ENCODE measurements around the gene PEBP1. TPM values are rescaled to one million over a fixed set of nuclear protein-coding genes. Genes with fewer than 3 reads are reported as not detected.
"Not testable (repeated sequence)": the region's sequence is repeated elsewhere in the genome, so short reads cannot be mapped to it uniquely, and the experiment has no call there.

PEBP1 gene
- total RNA-seq = 142 TPM

- peak; percentile 100 for ATAC-seq
Measured at GRCh38 chr12:118135788-118136558, at the start of gene PEBP1. TSS of gene PEBP1 (plus strand) at chr12:118136124. CDS start at chr12:118136210, 86 bp downstream.

GRCh38 chr12:118089782-118090181 is 46.1 kb upstream of the PEBP1 start:
- no peak for ATAC-seq

- ATAC-seq = no peak
Measured at GRCh38 chr12:118094039-118094438, 41.9 kb upstream of the PEBP1 start.

GRCh38 chr12:118098401-118098800 is 37.5 kb upstream of the PEBP1 start:
- no peak for ATAC-seq

- peak; percentile 71 for ATAC-seq
Measured at GRCh38 chr12:118098911-118099671, 36.8 kb upstream of the PEBP1 start.

GRCh38 chr12:118101051-118101450 is 34.9 kb upstream of the PEBP1 start:
- no peak for ATAC-seq

- peak; percentile 47 for ATAC-seq
Measured at GRCh38 chr12:118102070-118102469, 33.9 kb upstream of the PEBP1 start.

GRCh38 chr12:118102609-118103008 is 33.3 kb upstream of the PEBP1 start:
- ATAC-seq = no peak

GRCh38 chr12:118103201-118103600 is 32.7 kb upstream of the PEBP1 start:
- ATAC-seq = no peak

- ATAC-seq = peak; percentile 81
Measured at GRCh38 chr12:118103601-118104382, 32.1 kb upstream of the PEBP1 start, which contains the start of gene VSIG10. TSS of gene VSIG10 (minus strand) at chr12:118104011. CDS start at chr12:118103671, 340 bp downstream.

- peak; percentile 82 for ATAC-seq
Measured at GRCh38 chr12:118107011-118107410, 28.9 kb upstream of the PEBP1 start.

GRCh38 chr12:118107694-118108093 is 28.2 kb upstream of the PEBP1 start:
- ATAC-seq = no peak

GRCh38 chr12:118109088-118109487 is 26.8 kb upstream of the PEBP1 start:
- ATAC-seq = no peak

GRCh38 chr12:118119449-118119879 is 16.5 kb upstream of the PEBP1 start:
- ATAC-seq = no peak

GRCh38 chr12:118120579-118121363 is 15.2 kb upstream of the PEBP1 start:
- ATAC-seq = peak; percentile 81

- ATAC-seq = no peak
Measured at GRCh38 chr12:118122264-118122663, 13.7 kb upstream of the PEBP1 start.

- ATAC-seq = no peak
Measured at GRCh38 chr12:118124333-118124874, 11.5 kb upstream of the PEBP1 start.

- ATAC-seq = no peak
Measured at GRCh38 chr12:118125743-118126118, 10.2 kb upstream of the PEBP1 start.

GRCh38 chr12:118126119-118126757 is 9.7 kb upstream of the PEBP1 start:
- ATAC-seq = no peak

- no peak for ATAC-seq
Measured at GRCh38 chr12:118127867-118128266, 8.1 kb upstream of the PEBP1 start.

GRCh38 chr12:118129436-118129835 is 6.5 kb upstream of the PEBP1 start:
- ATAC-seq = not testable (repeated sequence)

Measured in esophagus mucosa (tissue), 1 donor.